MCF 10A (cell line): ENCODE measurements around the gene CEP70. TPM values are rescaled to one million over a fixed set of nuclear protein-coding genes. Genes with fewer than 3 reads are reported as not detected.

ENCODE experiments used
- BruUV-seq: library from RNA; stranded (reverse); fragments of 400-500 nt; replicated peaks from 2 replicates; lab custom pipeline; 2021; lab: Mats Ljungman, UMichigan
- CTCF ChIA-PET: fragments of 300-600 bp; sonication (Branson Sonifier 250); formaldehyde crosslinking; extraction: SDS; loops from one replicate; lab custom pipeline; 2021; ENCODE audit warnings: antibody characterized with exemption, inconsistent platforms; lab: Yijun Ruan, JAX
- POLR2A ChIA-PET: fragments of 300-600, 350-650 bp; sonication (Branson Sonifier 250); formaldehyde crosslinking; extraction: SDS; loops from one replicate; lab custom pipeline; 2020; ENCODE audit warnings: antibody characterized with exemption, inconsistent platforms; lab: Yijun Ruan, JAX
- DNase-seq: peaks from one replicate; pipeline ENCODE4 v3.0.0-alpha.2; 2018; ENCODE audit not compliant: unreplicated experiment
- H3K27ac Mint-ChIP-seq: one replicate; pipeline ENCODE4 v1.8.0; 2022; ENCODE audit warnings: mild to moderate bottlenecking, low read depth, mixed read lengths; ENCODE audit not compliant: unreplicated experiment
- H3K27me3 Mint-ChIP-seq: one replicate; pipeline ENCODE4 v1.8.0; 2022; ENCODE audit warnings: mixed read lengths; ENCODE audit not compliant: insufficient read depth, unreplicated experiment
- H3K36me3 Mint-ChIP-seq: one replicate; pipeline ENCODE4 v1.8.0; 2022; ENCODE audit warnings: mild to moderate bottlenecking, moderate library complexity, mixed read lengths; ENCODE audit not compliant: insufficient read depth, unreplicated experiment
- H3K4me1 Mint-ChIP-seq: one replicate; pipeline ENCODE4 v1.8.0; 2022; ENCODE audit warnings: mixed read lengths; ENCODE audit not compliant: insufficient read depth, unreplicated experiment
- H3K4me3 Mint-ChIP-seq: one replicate; pipeline ENCODE4 v1.8.0; 2022; ENCODE audit warnings: mild to moderate bottlenecking, moderate library complexity, mixed read lengths; ENCODE audit not compliant: unreplicated experiment
- H3K9me3 Mint-ChIP-seq: one replicate; pipeline ENCODE4 v1.8.0; 2022; ENCODE audit warnings: mixed read lengths; ENCODE audit not compliant: unreplicated experiment
- intact Hi-C: fragments of 100-400 bp; cut with micrococcal nuclease; formaldehyde crosslinking; loops from 2 replicates; pipeline ENCODE4 v1.14.1; 2022
- total RNA-seq: library from RNA; stranded (reverse); gene quantifications from 2 replicates; pipeline ENCODE4 v1.2.3, GENCODE V29; 2022
- TF ChIP-seq, protein P1 (sequence below): fragments of 200-600 bp; IDR thresholded peaks from one replicate; pipeline ENCODE4 v1.8.0; 2022; ENCODE audit warnings: antibody characterized with exemption, mild to moderate bottlenecking; ENCODE audit not compliant: unreplicated experiment

CEP70 gene
- total RNA-seq, 1 experiment from 2014 or later = 21.3 TPM

DNA sequence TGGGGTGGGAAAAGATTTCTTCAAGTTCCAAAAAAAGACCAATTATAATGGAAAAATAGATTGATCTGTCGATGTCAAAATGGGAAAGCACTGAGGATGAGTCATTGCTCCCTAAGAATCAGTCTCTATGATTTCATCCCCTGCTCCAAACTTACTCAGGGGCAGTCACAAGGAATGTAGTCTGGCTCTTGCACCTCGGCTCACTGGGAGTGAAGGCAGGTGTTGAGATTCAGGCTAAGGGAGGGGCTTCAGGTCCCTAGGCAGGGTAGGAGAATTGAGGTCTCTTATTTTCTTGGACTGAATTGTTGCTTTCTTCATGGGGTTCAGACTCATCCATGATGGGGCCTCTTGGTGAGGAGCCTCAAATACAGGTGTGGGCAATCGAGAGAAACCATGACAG lies 145.4 kb downstream of the CEP70 start:
- no peak for DNase-seq
- no peak overlapping the region for H3K27ac Mint-ChIP-seq
- no TSS peak for BruUV-seq
- no peak overlapping the region for H3K4me3 Mint-ChIP-seq
- no peaks in the 10 kb centered on the region for H3K9me3 Mint-ChIP-seq
- TF ChIP-seq, protein P1, sequence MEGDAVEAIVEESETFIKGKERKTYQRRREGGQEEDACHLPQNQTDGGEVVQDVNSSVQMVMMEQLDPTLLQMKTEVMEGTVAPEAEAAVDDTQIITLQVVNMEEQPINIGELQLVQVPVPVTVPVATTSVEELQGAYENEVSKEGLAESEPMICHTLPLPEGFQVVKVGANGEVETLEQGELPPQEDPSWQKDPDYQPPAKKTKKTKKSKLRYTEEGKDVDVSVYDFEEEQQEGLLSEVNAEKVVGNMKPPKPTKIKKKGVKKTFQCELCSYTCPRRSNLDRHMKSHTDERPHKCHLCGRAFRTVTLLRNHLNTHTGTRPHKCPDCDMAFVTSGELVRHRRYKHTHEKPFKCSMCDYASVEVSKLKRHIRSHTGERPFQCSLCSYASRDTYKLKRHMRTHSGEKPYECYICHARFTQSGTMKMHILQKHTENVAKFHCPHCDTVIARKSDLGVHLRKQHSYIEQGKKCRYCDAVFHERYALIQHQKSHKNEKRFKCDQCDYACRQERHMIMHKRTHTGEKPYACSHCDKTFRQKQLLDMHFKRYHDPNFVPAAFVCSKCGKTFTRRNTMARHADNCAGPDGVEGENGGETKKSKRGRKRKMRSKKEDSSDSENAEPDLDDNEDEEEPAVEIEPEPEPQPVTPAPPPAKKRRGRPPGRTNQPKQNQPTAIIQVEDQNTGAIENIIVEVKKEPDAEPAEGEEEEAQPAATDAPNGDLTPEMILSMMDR = no peak
- ChIA-PET CTCF (interaction anchor here (1.1 to 1.7 kb wide), 3 partner anchors 10 to 31 kb away, joined by 4 to 12 read pairs (median 7); no protein-coding TSS in a partner anchor), POLR2A (no interaction called here)
- intact Hi-C loops = no loop called here
- H3K36me3 Mint-ChIP-seq = no peaks in the 10 kb centered on the region
- H3K27me3 Mint-ChIP-seq = no peaks in the 10 kb centered on the region
- peaks cover 6% of the 10 kb centered on the region for H3K4me1 Mint-ChIP-seq

DNA sequence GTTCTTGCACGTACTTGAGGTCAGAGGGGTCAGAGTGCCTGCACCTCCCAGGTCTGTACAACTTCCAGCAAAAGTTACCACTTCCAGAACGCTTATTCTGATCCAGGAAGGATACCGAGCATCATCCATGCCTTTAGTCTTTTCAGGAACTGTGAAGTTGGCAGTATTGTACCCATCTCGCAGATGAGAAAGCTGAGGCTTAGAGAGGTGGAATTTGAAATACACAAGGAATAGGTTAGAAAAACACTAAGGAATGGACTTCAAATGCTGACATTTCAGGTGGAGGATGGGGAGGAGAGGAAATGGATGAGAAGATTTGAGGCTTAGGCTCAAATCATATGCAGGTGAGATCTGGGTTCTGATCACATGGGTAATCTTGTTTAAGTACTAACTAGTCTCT lies 148.4 kb downstream of the CEP70 start:
- BruUV-seq = no TSS peak
- H3K27ac Mint-ChIP-seq = no peak overlapping the region
- H3K4me3 Mint-ChIP-seq = no peak overlapping the region
- intact Hi-C loops = no loop called here
- TF ChIP-seq, protein P1 = no peak
- no peaks in the 10 kb centered on the region for H3K36me3 Mint-ChIP-seq
- no peaks in the 10 kb centered on the region for H3K9me3 Mint-ChIP-seq
- no peaks in the 10 kb centered on the region for H3K27me3 Mint-ChIP-seq
- CTCF ChIA-PET = interaction anchor here (1.4 kb wide), 1 partner anchor 27 kb away, joined by 6 read pairs; no protein-coding TSS in a partner anchor
- H3K4me1 Mint-ChIP-seq = peaks cover 10% of the 10 kb centered on the region
- DNase-seq = no peak
- POLR2A ChIA-PET = no interaction called here

DNA sequence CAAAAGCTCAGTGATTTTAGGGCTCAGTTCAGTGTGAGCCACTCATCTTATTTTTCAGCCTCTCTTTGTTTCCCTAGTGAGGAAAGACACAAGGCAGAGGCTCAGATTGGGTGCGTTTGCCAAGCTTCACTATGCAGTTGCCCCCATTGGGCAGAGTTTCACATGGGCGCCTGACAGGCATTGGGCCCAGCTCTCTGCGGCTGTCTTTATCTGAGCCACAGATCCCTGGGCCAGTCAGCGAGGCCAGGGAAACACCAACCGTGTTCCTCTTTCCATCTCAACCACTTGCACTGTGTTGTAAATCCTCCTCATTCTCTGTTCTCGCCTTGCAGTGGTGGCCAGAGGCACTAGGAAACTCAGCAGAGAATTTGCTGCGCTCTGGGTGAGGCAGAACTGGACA lies 148.8 kb downstream of the CEP70 start:
- ChIA-PET CTCF (interaction anchor here (1.4 kb wide), 1 partner anchor 26 kb away, joined by 6 read pairs; no protein-coding TSS in a partner anchor), POLR2A (interaction anchor here (0.6 kb wide), 1 partner anchor 14 kb away, joined by 3 read pairs; no protein-coding TSS in a partner anchor)
- Mint-ChIP-seq H3K27ac (no peak overlapping the region), H3K9me3 (no peaks in the 10 kb centered on the region), H3K4me3 (no peak overlapping the region), H3K27me3 (no peaks in the 10 kb centered on the region), H3K36me3 (no peaks in the 10 kb centered on the region), H3K4me1 (peaks cover 10% of the 10 kb centered on the region)
- no peak for DNase-seq
- BruUV-seq = no TSS peak
- TF ChIP-seq, protein P1 = no peak
- intact Hi-C loops = no loop called here

Other genes starting within 250 kb of the CEP70 start
- 5.2 and 7.0 TPM in 2 replicates for gene MRAS, start 245.7 kb downstream of the CEP70 start, total RNA-seq
- gene ESYT3, start 159.6 kb downstream of the CEP70 start, total RNA-seq = 0.44 and 1.0 TPM in 2 replicates
- 14.1 and 15.0 TPM in 2 replicates for gene FAIM, start 14.5 kb upstream of the CEP70 start, total RNA-seq
- gene PIK3CB, start 240.7 kb upstream of the CEP70 start, total RNA-seq = 21.0 and 21.1 TPM in 2 replicates